Fibroblast of gingiva (primary cell): ENCODE measurements around the gene RNF217.
A peak's percentile ranks its signal among the peaks of the same experiment; 100 is the strongest.

Experiments used
- DNase-seq: peaks from one replicate; pipeline ENCODE4 v3.0.0-alpha.2; 2011; ENCODE audit warnings: low read depth

RNF217 gene

DNA sequence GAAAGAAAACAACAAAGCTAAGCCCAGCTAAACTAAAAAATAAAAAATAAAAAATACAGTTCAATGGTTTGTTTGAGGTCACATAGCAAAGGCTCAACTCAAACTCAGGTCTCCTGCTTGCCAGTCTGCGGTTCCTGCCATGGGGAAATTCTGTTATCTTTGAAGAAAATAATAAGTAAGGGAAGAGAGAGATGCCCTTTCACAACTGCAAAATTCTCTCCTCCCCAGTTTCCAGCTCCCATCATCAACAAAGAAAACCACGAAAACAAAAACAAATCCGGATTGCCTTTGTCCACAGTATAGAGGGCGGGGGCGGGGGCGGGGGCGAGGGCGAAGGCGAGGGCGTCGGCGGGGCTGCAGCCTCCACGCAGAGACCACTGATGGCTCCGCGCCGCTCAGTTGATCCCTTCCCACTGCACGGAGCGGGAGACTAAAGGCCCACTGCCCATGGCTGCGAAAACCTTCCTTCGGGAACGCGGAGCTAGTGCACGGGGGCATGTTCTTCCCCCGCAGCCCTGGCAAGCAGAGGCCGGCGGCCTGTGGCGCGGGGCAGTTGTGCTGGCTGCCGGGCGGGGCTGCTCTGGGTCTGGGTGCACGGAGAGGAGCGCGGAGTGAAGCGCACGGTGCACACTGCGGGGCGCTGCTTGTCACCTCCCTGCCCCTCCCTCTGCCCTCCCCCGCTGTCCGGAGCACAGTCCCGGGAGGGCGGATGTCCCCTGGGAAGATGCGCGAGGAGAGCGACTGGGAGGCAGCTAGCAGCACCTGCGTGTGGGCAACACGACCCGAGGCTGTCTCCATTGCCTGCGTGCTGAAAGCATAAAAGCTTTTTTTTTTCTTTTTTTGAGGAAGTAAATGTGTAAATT, 137.2 kb downstream of the RNF217 start:
- peak; percentile 51 for DNase-seq

- no peak for DNase-seq
Observed at GRCh38 chr6:125100074-125100652, 137.9 kb downstream of the RNF217 start.

DNA sequence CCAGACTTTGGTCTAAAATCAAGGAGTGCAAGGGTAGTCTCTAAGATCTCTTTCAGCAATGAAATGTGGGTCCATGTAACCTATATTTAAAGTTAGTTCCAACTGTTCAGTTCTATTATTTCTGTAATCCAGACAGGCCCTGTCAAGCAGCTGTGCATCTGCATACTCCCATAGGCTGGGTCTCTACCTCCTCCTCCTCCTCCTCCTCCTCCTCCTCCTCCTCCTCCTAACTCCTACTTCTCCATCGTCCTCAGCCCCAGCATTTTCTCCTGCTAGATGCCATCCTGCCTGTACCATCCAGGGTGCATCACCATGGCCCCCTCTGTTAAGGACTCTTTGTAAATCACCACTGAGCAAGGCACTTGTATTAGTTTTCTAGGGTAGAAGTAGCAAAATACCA, 138.9 kb downstream of the RNF217 start:
- no peak for DNase-seq

DNA sequence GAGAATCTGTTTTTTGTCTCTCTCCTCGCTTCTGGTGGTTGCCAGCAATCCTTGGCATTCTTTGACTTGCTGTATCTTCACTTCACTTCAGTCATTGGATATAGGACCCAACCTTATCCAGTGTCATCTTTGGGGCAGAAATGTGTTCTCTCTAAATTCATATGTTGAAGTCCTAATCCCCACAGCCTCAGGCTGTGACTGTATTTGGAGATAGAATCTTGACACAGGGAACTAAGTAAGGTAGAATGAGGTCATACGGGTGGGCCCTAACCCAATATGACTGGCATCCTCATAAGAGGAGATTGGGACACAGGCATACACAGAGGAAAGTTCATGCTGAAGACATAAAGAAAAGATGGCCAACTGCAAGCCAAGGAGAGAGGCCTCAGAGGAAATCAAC, 139.4 kb downstream of the RNF217 start:
- DNase-seq, result no peak

DNA sequence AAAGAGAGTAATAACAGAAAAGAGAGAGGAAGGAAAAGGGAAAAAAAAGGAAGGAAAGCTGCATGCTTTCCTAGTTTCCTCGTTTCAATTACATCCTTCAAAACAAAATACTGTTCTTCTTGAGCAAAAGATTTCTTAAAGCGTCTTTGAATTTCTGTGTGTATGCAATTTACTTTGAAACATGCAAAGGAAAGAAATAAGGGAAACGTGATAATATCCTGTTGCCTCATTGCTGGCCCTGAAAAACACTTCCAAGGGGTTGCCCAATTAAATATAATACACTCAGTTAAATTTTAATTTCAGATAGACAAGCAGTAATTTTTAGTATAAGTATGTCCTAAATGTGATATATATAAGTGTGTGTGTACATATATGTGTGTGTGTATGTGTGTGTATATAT, 140.2 kb downstream of the RNF217 start:
- peak; percentile 43 for DNase-seq

- peak; percentile 77 for DNase-seq
Observed at GRCh38 chr6:125102891-125103290, 140.7 kb downstream of the RNF217 start.

DNA sequence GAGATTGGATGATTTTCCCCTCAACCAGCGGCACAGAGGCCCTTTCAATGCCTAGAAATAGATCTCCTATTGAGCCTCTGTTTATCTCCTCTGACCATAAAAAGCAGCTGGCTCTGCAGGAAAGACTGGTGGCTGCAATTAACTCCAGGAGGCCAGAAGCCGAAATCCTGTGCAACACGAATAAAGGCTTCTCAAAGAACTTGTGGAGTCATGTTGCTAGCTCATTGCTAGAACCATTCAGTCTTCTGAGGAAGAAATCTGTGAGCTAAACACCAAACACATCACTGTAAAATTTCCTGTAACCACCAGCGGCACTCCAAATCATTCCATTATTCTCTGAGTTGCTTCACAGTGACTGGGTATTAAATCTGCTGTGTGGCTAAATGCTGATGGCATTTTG, 142.2 kb downstream of the RNF217 start:
- peak; percentile 74 for DNase-seq

DNA sequence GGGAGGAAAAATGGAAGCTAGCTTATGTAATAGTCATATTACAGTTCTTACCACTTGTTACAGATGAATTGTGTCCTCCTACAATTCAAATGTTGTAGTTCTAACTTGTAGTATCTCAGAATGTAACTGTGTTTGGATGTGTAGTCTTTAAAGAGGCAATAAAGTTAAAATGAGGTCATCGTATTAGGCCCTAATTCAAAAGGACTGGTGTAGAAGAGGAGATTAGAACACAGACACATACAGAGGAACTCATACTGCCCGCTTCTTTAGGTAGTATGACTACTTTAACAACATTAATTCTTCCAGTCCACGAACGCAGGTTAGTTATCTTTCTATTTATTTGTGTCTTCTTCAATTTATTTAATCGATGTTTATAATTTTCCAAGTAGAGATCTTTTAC, 144.8 kb downstream of the RNF217 start:
- DNase-seq, result no peak

GRCh38 chr6:125107896-125108295, 145.7 kb downstream of the RNF217 start:
- no peak for DNase-seq

DNA sequence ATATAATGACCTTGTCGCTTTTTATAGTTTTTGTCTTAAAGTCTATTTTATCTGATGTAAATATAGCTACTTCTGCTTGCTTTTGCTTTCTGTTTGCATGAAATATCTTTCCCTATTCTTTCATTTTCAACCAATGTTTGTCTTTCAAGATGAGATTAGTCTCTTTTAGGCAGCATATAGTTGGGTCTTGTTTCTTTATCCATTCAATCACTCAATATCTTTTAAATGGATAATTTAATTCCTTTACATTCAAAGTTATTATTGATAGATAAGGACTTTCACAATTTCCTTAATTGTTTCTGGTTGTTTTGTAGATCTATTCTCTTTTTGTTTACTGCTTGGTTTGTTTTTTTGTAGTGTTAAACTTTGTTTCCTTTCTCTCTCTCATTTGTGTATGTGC, 147.8 kb downstream of the RNF217 start:
- no peak for DNase-seq

GRCh38 chr6:125111219-125111983, 149.2 kb downstream of the RNF217 start:
- no peak for DNase-seq

- DNase-seq, result no peak
Observed at GRCh38 chr6:125112934-125113333, 150.7 kb downstream of the RNF217 start.

GRCh38 chr6:125114248-125114858, 152.1 kb downstream of the RNF217 start:
- peak; percentile 44 for DNase-seq

DNA sequence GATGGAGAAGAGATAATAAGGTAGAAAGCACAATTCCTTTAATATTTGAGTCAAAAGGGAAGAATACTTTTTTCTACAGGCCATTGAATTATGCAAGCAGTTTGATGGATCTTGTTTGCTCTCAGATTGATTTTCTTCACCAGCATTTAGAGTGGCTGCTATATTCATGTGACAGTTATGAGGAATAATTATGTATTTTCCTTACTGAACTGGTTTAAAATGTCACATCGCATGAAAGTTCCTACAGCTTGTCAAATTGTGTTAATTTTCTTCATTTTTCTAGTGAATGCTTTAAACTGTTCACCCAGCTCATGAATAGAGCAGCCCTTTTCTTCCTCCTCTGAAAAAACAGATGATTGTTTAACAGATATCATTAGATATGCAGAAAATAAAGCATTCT, 153.9 kb downstream of the RNF217 start:
- DNase-seq, result no peak

GRCh38 chr6:125116710-125117109, 154.5 kb downstream of the RNF217 start:
- no peak for DNase-seq

DNA sequence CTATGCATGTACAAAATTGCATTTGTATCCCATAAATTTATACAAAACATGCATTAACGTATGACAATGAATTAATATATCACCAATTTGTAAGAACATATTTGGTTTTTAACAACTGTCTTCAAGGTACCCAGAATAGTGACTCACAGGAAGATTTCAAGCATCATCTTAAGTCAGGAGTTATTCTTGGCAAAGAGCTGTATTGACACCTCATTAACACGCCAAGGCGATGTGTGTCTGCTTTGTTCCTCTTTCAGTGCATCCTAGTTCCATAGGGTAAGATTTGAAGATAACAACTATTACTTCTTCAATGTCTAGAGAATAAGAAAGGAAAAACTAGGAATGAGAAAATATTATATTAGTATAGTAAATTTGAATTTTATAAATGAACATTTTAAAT, 155.6 kb downstream of the RNF217 start:
- DNase-seq, result no peak

GRCh38 chr6:125120054-125120590, 157.9 kb downstream of the RNF217 start:
- DNase-seq, result no peak

DNA sequence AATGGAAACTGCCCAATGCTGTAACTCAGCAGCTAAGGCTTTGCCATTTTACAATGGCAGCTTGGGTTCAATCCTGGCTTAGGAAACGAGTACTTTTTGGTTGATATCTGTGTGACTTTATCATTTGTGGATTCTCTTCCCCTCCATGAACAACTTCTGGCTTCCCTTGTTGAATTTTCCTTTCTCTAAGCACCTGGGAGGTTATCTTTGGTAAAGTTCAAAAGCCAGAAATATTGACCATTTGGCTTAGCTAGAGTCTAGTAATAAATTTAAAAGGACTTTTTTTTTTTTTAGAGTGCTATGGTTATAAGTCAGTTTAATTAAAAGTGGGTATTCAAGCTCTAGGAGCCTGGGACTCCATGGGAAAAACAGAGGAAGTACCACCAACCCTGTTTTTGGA, 159.7 kb downstream of the RNF217 start:
- no peak for DNase-seq

- no peak for DNase-seq
Observed at GRCh38 chr6:125123051-125123450, 160.8 kb downstream of the RNF217 start.

DNA sequence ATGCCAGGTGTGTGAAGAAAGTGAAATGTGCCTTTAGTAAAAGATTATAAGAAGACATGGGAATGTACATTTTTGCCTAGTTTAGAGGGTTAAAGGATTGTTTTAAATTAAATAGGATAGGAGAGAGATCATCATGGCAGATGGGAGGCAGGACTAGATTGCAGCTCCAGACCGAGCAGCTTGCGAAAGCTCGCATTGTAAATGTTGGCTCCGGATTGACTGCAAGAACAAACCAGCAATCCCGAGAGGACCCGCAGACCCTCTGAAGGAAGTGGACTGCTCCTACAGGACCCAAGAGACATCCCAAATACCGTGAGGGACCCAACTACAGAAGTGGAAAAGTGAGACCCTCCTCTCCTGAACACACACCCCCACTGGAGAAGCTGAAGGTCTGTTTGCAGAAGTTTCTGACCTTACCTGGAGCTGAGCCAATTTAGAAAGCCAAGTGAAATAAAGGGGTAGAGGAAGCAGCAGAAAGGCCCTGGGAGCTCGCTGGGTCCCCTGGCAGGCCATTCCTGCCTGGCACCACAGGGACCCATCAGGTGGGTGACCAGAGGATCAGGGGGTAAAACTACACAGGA, 161.3 kb downstream of the RNF217 start:
- DNase-seq, result no peak

GRCh38 chr6:125124049-125124669, 161.9 kb downstream of the RNF217 start:
- no peak for DNase-seq
